HL-60 (cell line): ENCODE results near the gene C9.

ENCODE experiments used
- DNase-seq, 2 experiments: peaks; one replicate each; pipeline ENCODE4 v3.0.0-alpha.2; 2010 to 2020; ENCODE audit warnings: low read depth in 1 of 2, low spot score in 1 of 2
- H3K27ac ChIP-seq: fragments of 250-450 bp; sonication (Bioruptor Pico); replicated peaks from 2 replicates; pipeline ENCODE4 v1.5.1; 2020; ENCODE audit warnings: mild to moderate bottlenecking, moderate library complexity
- H3K27me3 ChIP-seq: fragments of 250-450 bp; sonication (Bioruptor Pico); 2 replicates; pipeline ENCODE4 v1.5.1; 2021; ENCODE audit warnings: mild to moderate bottlenecking, moderate library complexity; ENCODE audit not compliant: insufficient read depth, poor library complexity, severe bottlenecking
- H3K4me3 ChIP-seq: replicated peaks from 2 replicates; pipeline ENCODE4 v1.5.1; 2011; ENCODE audit warnings: mild to moderate bottlenecking, control low read depth, low read length; ENCODE audit not compliant: insufficient read depth
- GABPA ChIP-seq: IDR thresholded peaks from 2 replicates; pipeline ENCODE4 v1.6.1; 2012; ENCODE audit warnings: low read depth
- POLR2AphosphoS5 ChIP-seq: IDR thresholded peaks from 2 replicates; pipeline ENCODE4 v1.6.1; 2012; ENCODE audit warnings: low read depth
- SPI1 ChIP-seq: IDR thresholded peaks from 2 replicates; pipeline ENCODE4 v1.6.1; 2012; ENCODE audit warnings: low read depth, mild to moderate bottlenecking, borderline replicate concordance
- TF ChIP-seq, protein P1 (sequence below): IDR thresholded peaks from one replicate; pipeline ENCODE4 v1.5.1; 2011; ENCODE audit warnings: low read length, control low read depth, inconsistent platforms; ENCODE audit not compliant: insufficient read depth
- TF ChIP-seq, protein P2 (sequence below): IDR thresholded peaks from 2 replicates; pipeline ENCODE4 v1.6.1; 2012; ENCODE audit warnings: low read depth; ENCODE audit not compliant: insufficient replicate concordance

The C9 gene

DNA sequence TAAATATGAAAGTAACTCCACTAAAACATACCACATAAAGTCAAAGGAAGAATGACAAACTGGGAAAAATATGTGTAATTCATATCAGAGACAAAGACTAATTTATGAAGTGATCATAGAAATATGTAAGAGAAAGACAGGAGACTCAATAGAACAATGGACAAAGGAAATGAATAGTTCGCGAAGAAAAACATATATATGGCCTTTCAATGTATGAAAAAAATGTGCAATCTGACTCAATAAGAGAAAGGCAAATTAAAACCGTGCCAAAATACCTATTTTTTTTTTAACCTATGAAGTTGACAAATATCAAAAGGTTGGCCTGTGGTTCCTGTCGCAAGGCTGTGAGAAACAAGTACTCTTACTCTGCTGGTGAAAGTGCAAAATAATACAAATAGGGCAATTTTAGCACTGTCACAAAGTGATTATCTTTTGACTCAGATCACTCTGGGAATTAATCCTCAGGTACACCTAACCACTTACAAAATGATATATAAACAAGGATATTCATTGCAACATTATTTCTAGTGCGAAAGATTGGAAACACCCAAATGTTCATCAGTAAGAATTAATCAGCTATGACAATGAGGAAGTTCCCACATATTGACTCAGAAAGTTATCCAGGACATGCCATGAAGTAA, 3.7 kb downstream of the C9 start:
- no peak overlapping the region for H3K27ac ChIP-seq
- no peaks in the 10 kb centered on the region for H3K27me3 ChIP-seq
- no peak for DNase-seq
- H3K4me3 ChIP-seq = no peak overlapping the region
- TF ChIP-seq, protein P1, sequence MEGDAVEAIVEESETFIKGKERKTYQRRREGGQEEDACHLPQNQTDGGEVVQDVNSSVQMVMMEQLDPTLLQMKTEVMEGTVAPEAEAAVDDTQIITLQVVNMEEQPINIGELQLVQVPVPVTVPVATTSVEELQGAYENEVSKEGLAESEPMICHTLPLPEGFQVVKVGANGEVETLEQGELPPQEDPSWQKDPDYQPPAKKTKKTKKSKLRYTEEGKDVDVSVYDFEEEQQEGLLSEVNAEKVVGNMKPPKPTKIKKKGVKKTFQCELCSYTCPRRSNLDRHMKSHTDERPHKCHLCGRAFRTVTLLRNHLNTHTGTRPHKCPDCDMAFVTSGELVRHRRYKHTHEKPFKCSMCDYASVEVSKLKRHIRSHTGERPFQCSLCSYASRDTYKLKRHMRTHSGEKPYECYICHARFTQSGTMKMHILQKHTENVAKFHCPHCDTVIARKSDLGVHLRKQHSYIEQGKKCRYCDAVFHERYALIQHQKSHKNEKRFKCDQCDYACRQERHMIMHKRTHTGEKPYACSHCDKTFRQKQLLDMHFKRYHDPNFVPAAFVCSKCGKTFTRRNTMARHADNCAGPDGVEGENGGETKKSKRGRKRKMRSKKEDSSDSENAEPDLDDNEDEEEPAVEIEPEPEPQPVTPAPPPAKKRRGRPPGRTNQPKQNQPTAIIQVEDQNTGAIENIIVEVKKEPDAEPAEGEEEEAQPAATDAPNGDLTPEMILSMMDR = no peak
- no peak for TF ChIP-seq GABPA
- no peak for TF ChIP-seq SPI1
- no peak for TF ChIP-seq POLR2AphosphoS5
- TF ChIP-seq, protein P2, sequence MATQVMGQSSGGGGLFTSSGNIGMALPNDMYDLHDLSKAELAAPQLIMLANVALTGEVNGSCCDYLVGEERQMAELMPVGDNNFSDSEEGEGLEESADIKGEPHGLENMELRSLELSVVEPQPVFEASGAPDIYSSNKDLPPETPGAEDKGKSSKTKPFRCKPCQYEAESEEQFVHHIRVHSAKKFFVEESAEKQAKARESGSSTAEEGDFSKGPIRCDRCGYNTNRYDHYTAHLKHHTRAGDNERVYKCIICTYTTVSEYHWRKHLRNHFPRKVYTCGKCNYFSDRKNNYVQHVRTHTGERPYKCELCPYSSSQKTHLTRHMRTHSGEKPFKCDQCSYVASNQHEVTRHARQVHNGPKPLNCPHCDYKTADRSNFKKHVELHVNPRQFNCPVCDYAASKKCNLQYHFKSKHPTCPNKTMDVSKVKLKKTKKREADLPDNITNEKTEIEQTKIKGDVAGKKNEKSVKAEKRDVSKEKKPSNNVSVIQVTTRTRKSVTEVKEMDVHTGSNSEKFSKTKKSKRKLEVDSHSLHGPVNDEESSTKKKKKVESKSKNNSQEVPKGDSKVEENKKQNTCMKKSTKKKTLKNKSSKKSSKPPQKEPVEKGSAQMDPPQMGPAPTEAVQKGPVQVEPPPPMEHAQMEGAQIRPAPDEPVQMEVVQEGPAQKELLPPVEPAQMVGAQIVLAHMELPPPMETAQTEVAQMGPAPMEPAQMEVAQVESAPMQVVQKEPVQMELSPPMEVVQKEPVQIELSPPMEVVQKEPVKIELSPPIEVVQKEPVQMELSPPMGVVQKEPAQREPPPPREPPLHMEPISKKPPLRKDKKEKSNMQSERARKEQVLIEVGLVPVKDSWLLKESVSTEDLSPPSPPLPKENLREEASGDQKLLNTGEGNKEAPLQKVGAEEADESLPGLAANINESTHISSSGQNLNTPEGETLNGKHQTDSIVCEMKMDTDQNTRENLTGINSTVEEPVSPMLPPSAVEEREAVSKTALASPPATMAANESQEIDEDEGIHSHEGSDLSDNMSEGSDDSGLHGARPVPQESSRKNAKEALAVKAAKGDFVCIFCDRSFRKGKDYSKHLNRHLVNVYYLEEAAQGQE = no peak

DNA sequence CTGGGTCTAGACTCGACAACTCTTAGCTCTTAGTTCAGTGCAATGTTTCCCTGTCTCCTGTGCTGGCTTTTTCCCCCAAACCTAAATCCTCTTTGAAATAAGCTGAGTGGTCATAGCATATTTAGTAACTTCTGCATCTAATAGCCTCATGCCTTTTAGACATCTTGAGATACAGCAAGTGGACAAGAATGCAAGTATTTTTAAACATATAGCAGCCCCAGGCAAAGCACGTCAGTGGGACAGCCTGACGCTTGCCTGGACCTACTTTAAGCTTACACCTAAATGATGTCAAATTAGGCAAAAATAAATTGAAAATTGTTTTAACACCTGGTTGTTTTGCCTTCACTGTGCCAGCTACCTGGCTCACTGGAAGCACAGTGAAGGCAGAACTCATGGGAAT, 8.0 kb downstream of the C9 start:
- no peak for TF ChIP-seq SPI1
- TF ChIP-seq GABPA = no peak
- no peak for TF ChIP-seq POLR2AphosphoS5
- TF ChIP-seq, protein P1 = no peak
- TF ChIP-seq, protein P2 = no peak
- H3K27me3 ChIP-seq = no peaks in the 10 kb centered on the region
- H3K27ac ChIP-seq = no peak overlapping the region
- no peak for DNase-seq
- no peak overlapping the region for H3K4me3 ChIP-seq

DNA sequence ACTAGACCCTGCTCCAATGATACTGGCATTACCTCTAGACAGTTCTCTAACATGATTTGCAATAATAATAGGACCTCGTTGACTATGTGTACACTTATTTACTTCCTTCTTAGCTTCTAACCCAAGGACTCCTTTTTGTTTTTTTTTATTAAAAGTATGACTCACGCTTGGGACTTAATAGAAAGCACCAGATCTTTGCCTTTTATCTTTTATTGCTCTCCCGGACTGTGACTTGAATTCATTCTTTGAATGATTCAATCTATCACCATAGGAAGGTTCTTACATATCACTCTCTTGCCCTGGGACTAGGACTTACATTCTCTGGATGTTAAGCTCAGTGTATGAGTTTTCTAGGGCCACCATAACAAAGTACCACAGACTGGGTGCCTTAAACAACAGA, 9.0 kb downstream of the C9 start:
- H3K27me3 ChIP-seq = no peaks in the 10 kb centered on the region
- TF ChIP-seq POLR2AphosphoS5 (no peak), SPI1 (no peak), GABPA (no peak)
- TF ChIP-seq, protein P2 = no peak
- TF ChIP-seq, protein P1 = no peak
- no peak overlapping the region for H3K27ac ChIP-seq
- no peak for DNase-seq
- H3K4me3 ChIP-seq = no peak overlapping the region
